Colonic mucosa (tissue), 4 donors: ENCODE results near the gene HLA-DPB1. TPM values are rescaled to one million over a fixed set of nuclear protein-coding genes. Genes with fewer than 3 reads are reported as not detected.

Experiments
- DNase-seq: peaks from one replicate; pipeline ENCODE4 v3.0.0-alpha.2; 2020
- H3K27ac ChIP-seq: fragments of 200-600 bp; one replicate; pipeline ENCODE4 v1.8.0; 2021
- H3K27me3 ChIP-seq: fragments of 200-600 bp; one replicate; pipeline ENCODE4 v1.8.0; 2021
- H3K36me3 ChIP-seq: fragments of 200-600 bp; one replicate; pipeline ENCODE4 v1.8.0; 2021
- H3K4me1 ChIP-seq: fragments of 200-600 bp; one replicate; pipeline ENCODE4 v1.8.0; 2021; ENCODE audit warnings: mild to moderate bottlenecking
- H3K4me3 ChIP-seq: fragments of 200-600 bp; one replicate; pipeline ENCODE4 v1.8.0; 2021
- H3K9ac ChIP-seq, 2 donors: one replicate each; pipeline ENCODE4 v1.7.0; 2013; ENCODE audit warnings: control low read depth in 2 of 2, low read depth in 2 of 2, low read length in 2 of 2
- H3K9me3 ChIP-seq: fragments of 200-600 bp; one replicate; pipeline ENCODE4 v1.8.0; 2021
- CTCF ChIP-seq: fragments of 200-600 bp; IDR thresholded peaks from one replicate; pipeline ENCODE4 v1.8.0; 2022; ENCODE audit warnings: antibody characterized with exemption, mild to moderate bottlenecking
- intact Hi-C: fragments of 100-400 bp; cut with DNase I; formaldehyde crosslinking; loops from one replicate; pipeline ENCODE4 v1.14.1; 2022
- total RNA-seq, 2 donors: library from RNA; stranded (reverse); fragmentation: NEBNext Ultra II Directional in 1 of 2; extraction: Animal tissue kit (Norgen Biotek cat#: 25700) in 1 of 2; gene quantifications; one replicate each; pipeline ENCODE4 v1.2.1, GENCODE V29; 2021
- donor health status: healthy.
- donor health status: DM: no; HTN: no; CAD: no.
- donor health status: DM: no; HTN: no; CAD: no.

The HLA-DPB1 gene
- total RNA-seq, 2 donors from 2014 or later = 21.3 to 53.5 TPM

- Histone ChIP-seq H3K4me1 (no peaks in the 10 kb centered on the region), H3K27me3 (no peaks in the 10 kb centered on the region), H3K4me3 (no peak overlapping the region), H3K9ac (no peak overlapping the region), H3K27ac (no peak overlapping the region), H3K9me3 (no peaks in the 10 kb centered on the region), H3K36me3 (no peaks in the 10 kb centered on the region)
- no peak for DNase-seq
- no peak for TF ChIP-seq CTCF
- intact Hi-C loops = no loop called here
These were observed 2.7 kb downstream of the HLA-DPB1 start for GRCh38 chr6:33078442-33078841.

GRCh38 chr6:33078919-33079521 is 3.2 kb downstream of the HLA-DPB1 start:
- no peak overlapping the region for H3K4me3 ChIP-seq
- H3K27ac ChIP-seq = no peak overlapping the region

GRCh38 chr6:33079580-33079979 is 3.8 kb downstream of the HLA-DPB1 start:
- no peak for DNase-seq
- Histone ChIP-seq H3K36me3 (no peaks in the 10 kb centered on the region), H3K27me3 (no peaks in the 10 kb centered on the region), H3K4me3 (no peak overlapping the region), H3K9me3 (no peaks in the 10 kb centered on the region), H3K27ac (no peak overlapping the region), H3K9ac (no peak overlapping the region), H3K4me1 (no peaks in the 10 kb centered on the region)
- intact Hi-C loops = no loop called here
- no peak for TF ChIP-seq CTCF

More at GRCh38 chr6:33078919-33079521, 3.2 kb downstream of the HLA-DPB1 start:
- Histone ChIP-seq H3K9me3 (no peaks in the 10 kb centered on the region), H3K4me1 (no peaks in the 10 kb centered on the region), H3K27me3 (no peaks in the 10 kb centered on the region), H3K9ac (no peak overlapping the region), H3K36me3 (no peaks in the 10 kb centered on the region)
- no peak for TF ChIP-seq CTCF
- no peak for DNase-seq
- intact Hi-C loops = no loop called here

GRCh38 chr6:33080127-33081089 is 4.6 kb downstream of the HLA-DPB1 start:
- Histone ChIP-seq H3K27me3 (no peaks in the 10 kb centered on the region), H3K9ac (peak overlapping the region; percentile 14 to 58), H3K4me3 (peak overlapping the region; percentile 22), H3K27ac (peak overlapping the region; percentile 63), H3K4me1 (no peaks in the 10 kb centered on the region), H3K9me3 (no peaks in the 10 kb centered on the region), H3K36me3 (no peaks in the 10 kb centered on the region)
- intact Hi-C loops = loop anchor here (5.0 kb wide), 1 partner anchor 68 kb away; no protein-coding TSS in a partner anchor
- DNase-seq = peak; percentile 34
- no peak for TF ChIP-seq CTCF

- intact Hi-C loops = loop anchor here (5.0 kb wide), 1 partner anchor 69 kb away; no protein-coding TSS in a partner anchor
- peak overlapping the region; percentile 14 to 58 for H3K9ac ChIP-seq
- no peak for DNase-seq
These were observed 5.5 kb downstream of the HLA-DPB1 start for GRCh38 chr6:33081098-33081824.

More at GRCh38 chr6:33081098-33081824, 5.5 kb downstream of the HLA-DPB1 start:
- TF ChIP-seq CTCF = no peak
- H3K27me3 ChIP-seq = no peaks in the 10 kb centered on the region
- no peaks in the 10 kb centered on the region for H3K9me3 ChIP-seq
- peak overlapping the region; percentile 63 for H3K27ac ChIP-seq
- no peaks in the 10 kb centered on the region for H3K36me3 ChIP-seq
- no peaks in the 10 kb centered on the region for H3K4me1 ChIP-seq
- H3K4me3 ChIP-seq = peak overlapping the region; percentile 22
